AG09319 (cell line): ENCODE data around the gene EXTL2.
"Not testable (repeated sequence)": the region's sequence is repeated elsewhere in the genome, so short reads cannot be mapped to it uniquely, and the experiment has no call there.

Experiments
- DNase-seq: peaks from one replicate; pipeline ENCODE4 v3.0.0-alpha.2; 2010; ENCODE audit warnings: low read depth; ENCODE audit errors: extremely low read depth
- TF ChIP-seq, protein P1 (sequence below): IDR thresholded peaks from 2 replicates; pipeline ENCODE4 v1.5.1; 2011; ENCODE audit warnings: low read depth, mild to moderate bottlenecking, inconsistent platforms, low read length, moderate library complexity

EXTL2 gene

GRCh38 chr1:100869996-100870395 lies 24.6 kb downstream of the EXTL2 start:
- DNase-seq = no peak
- TF ChIP-seq, protein P1, sequence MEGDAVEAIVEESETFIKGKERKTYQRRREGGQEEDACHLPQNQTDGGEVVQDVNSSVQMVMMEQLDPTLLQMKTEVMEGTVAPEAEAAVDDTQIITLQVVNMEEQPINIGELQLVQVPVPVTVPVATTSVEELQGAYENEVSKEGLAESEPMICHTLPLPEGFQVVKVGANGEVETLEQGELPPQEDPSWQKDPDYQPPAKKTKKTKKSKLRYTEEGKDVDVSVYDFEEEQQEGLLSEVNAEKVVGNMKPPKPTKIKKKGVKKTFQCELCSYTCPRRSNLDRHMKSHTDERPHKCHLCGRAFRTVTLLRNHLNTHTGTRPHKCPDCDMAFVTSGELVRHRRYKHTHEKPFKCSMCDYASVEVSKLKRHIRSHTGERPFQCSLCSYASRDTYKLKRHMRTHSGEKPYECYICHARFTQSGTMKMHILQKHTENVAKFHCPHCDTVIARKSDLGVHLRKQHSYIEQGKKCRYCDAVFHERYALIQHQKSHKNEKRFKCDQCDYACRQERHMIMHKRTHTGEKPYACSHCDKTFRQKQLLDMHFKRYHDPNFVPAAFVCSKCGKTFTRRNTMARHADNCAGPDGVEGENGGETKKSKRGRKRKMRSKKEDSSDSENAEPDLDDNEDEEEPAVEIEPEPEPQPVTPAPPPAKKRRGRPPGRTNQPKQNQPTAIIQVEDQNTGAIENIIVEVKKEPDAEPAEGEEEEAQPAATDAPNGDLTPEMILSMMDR = no peak

DNA sequence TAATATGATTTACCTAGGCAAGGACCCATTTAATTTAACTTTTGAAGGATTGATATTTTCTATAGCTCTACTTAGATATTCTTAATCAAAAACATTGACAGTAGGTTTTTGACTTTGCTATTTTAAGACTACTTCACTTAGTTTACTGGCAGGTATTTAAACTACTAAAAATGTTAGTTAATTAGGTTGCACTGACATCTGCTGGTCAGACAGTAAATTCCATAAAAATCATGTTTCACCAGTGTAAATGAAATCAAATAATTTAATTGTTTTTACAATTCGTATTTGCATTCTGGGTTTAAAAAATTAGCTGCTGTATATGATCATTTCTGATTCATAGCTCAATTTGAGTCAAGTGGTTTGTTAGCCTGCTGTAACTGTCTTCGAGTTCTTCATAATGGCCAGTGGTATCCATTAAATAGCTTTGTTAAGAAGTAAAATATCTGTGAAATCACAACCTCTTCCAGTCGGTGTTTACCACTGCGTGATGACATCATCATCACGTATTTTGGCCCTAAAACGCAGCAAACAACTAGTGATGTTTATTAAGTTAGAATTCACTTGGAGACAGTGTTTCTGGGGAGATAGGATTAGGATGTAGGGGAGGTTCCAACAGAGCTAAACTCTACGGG lies 26.2 kb downstream of the EXTL2 start:
- TF ChIP-seq, protein P1 = peak; percentile 45
- peak; percentile 15 for DNase-seq

- TF ChIP-seq, protein P1 = no peak
- DNase-seq = no peak
Measured at GRCh38 chr1:100866901-100867206, 27.8 kb downstream of the EXTL2 start.

- peak; percentile 44 for DNase-seq
- TF ChIP-seq, protein P1 = peak; percentile 50
Measured at GRCh38 chr1:100866041-100866900, 28.4 kb downstream of the EXTL2 start.

DNA sequence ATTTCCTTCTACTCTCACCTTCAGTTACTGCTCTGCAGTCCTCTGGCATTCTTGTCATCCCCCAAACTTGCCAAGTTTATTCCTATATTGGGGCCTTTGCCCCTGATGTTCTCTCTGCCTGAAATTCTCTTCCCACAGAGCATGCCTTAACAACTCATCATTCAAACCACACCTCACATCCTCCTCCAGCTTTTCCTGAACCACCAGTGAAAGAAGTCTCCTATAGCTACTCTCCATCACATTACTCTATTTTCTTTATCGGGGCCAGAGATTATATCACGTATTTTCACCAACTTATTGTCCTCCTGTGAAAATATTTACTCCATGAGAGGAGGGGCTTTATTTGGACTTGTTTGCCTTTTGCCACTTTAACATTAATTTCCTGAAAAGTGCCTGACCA lies 32.1 kb downstream of the EXTL2 start:
- TF ChIP-seq, protein P1 = no peak
- DNase-seq = no peak

DNA sequence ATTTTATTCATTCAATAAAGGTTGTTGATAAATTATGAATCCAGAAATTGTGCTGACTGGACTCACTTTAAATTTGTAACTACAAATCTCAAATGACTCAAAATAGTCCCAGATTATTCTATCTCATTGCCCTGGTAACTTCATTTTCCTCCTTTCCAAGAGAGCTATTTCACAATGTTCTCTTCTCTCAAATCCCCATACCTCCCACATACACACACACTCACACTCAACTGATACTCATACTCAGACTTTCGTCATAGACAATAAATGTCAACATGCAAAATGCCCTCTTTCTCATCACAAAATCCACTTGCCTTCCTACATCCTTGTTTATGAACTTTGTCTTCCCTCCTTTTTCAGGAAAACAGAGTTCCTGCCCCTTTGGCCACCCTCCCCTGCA lies 33.3 kb downstream of the EXTL2 start:
- TF ChIP-seq, protein P1 = no peak
- no peak for DNase-seq

DNA sequence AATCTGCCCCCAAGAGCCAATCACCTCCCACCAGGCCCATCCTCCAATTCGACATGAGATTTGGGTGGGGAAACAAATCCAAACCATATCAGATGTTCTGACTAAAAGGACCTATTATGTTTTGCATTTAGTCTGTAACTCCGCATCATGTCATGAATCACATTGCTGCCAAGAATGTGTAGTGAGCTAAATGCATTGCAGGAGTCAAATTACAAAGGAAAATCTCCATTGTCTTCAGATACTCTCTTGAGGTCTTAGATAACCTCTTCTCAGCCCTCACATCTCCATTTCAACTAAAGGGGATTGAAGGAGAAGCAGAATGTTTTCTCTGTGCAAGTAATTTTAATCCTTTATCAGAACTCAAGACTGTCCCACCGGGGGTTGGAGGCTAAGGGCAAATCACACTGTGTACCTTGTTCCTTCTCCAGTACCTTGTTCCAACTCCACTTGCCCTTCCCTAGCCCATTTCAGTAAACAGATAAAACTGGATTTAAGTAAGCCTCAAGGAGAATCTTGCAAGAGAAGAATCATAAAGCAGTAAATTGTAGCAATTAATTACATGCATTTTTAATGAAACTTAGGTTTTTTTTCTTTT lies 34.1 kb downstream of the EXTL2 start:
- TF ChIP-seq, protein P1 = no peak
- no peak for DNase-seq

GRCh38 chr1:100855116-100855515 lies 39.5 kb downstream of the EXTL2 start:
- DNase-seq = not testable (repeated sequence)
